HEK293 (cell line): ENCODE data around the gene PIK3C2B.
A peak's percentile ranks its signal among the peaks of the same experiment; 100 is the strongest.

ENCODE experiments used
- ATF2 ChIP-seq: fragments of 450-650 bp; formaldehyde crosslinking; IDR thresholded peaks from 2 replicates; pipeline ENCODE4 v1.5.1; 2016; ENCODE audit warnings: missing biosample characterization, missing genetic modification characterization, low read depth
- CTCF ChIP-seq: fragments of 450-650 bp; formaldehyde crosslinking; IDR thresholded peaks from 2 replicates; pipeline ENCODE4 v1.5.1; 2016; ENCODE audit warnings: missing biosample characterization, missing genetic modification characterization
- FEZF1 ChIP-seq: fragments of 450-650 bp; formaldehyde crosslinking; IDR thresholded peaks from 2 replicates; pipeline ENCODE4 v1.5.1; 2016; ENCODE audit warnings: missing biosample characterization, missing genetic modification characterization
- INSM2 ChIP-seq: fragments of 450-650 bp; formaldehyde crosslinking; IDR thresholded peaks from 2 replicates; pipeline ENCODE4 v1.5.1; 2016; ENCODE audit warnings: missing biosample characterization, missing genetic modification characterization
- MYNN ChIP-seq: fragments of 450-650 bp; formaldehyde crosslinking; IDR thresholded peaks from 2 replicates; pipeline ENCODE4 v1.5.1; 2016; ENCODE audit warnings: missing biosample characterization, missing genetic modification characterization, borderline replicate concordance
- REST ChIP-seq: fragments of 450-650 bp; formaldehyde crosslinking; IDR thresholded peaks from 2 replicates; pipeline ENCODE4 v1.5.1; 2016; ENCODE audit warnings: missing biosample characterization, missing genetic modification characterization
- SP7 ChIP-seq: fragments of 450-650 bp; formaldehyde crosslinking; IDR thresholded peaks from 2 replicates; pipeline ENCODE4 v1.5.1; 2016; ENCODE audit warnings: missing biosample characterization, missing genetic modification characterization
- ZIC2 ChIP-seq: fragments of 450-650 bp; formaldehyde crosslinking; IDR thresholded peaks from 2 replicates; pipeline ENCODE4 v1.5.1; 2016; ENCODE audit warnings: missing biosample characterization, missing genetic modification characterization
- ZNF140 ChIP-seq: fragments of 450-650 bp; formaldehyde crosslinking; IDR thresholded peaks from 2 replicates; pipeline ENCODE4 v1.5.1; 2016; ENCODE audit warnings: missing biosample characterization, missing genetic modification characterization
- ZNF239 ChIP-seq: fragments of 450-650 bp; formaldehyde crosslinking; IDR thresholded peaks from 2 replicates; pipeline ENCODE4 v1.5.1; 2016; ENCODE audit warnings: missing biosample characterization, missing genetic modification characterization
- ZNF394 ChIP-seq: fragments of 450-650 bp; formaldehyde crosslinking; IDR thresholded peaks from 2 replicates; pipeline ENCODE4 v1.5.1; 2016; ENCODE audit warnings: missing biosample characterization, missing genetic modification characterization, mild to moderate bottlenecking, moderate library complexity, borderline replicate concordance
- ZNF423 ChIP-seq: fragments of 450-650 bp; formaldehyde crosslinking; IDR thresholded peaks from 2 replicates; pipeline ENCODE4 v1.5.1; 2016; ENCODE audit warnings: missing biosample characterization, missing genetic modification characterization
- ZNF768 ChIP-seq: fragments of 450-650 bp; formaldehyde crosslinking; IDR thresholded peaks from 2 replicates; pipeline ENCODE4 v1.5.1; 2018; ENCODE audit warnings: missing biosample characterization, mild to moderate bottlenecking, missing genetic modification characterization
- ZSCAN18 ChIP-seq: fragments of 450-650 bp; formaldehyde crosslinking; IDR thresholded peaks from 2 replicates; pipeline ENCODE4 v1.5.1; 2016; ENCODE audit warnings: missing biosample characterization, missing genetic modification characterization

GRCh38 chr1:204446413-204447111, 48.0 kb downstream of the PIK3C2B start:
- TF ChIP-seq ZNF140 (no peak), MYNN (tag by site-specific recombination) (no peak), INSM2 (tag by site-specific recombination) (no peak), ZNF423 (tag by site-specific recombination) (no peak), ZSCAN18 (tag by site-specific recombination) (no peak), ZNF239 (tag by site-specific recombination) (no peak), SP7 (tag by site-specific recombination) (no peak; the same call in 1 of the 2 replicates), CTCF (tag by site-specific recombination) (peak; percentile 53; the same call in 1 of the 2 replicates), REST (tag by site-specific recombination) (no peak), ATF2 (tag by site-specific recombination) (no peak), ZNF768 (no peak), ZIC2 (peak; percentile 64), FEZF1 (tag by site-specific recombination) (no peak), ZNF394 (tag by site-specific recombination) (peak; percentile 95)
